ENCODE data around the gene TRIP11. TPM values are rescaled to one million over a fixed set of nuclear protein-coding genes. Genes with fewer than 3 reads are reported as not detected.
"Not testable (repeated sequence)": the region's sequence is repeated elsewhere in the genome, so short reads cannot be mapped to it uniquely, and the experiment has no call there.

Gene TRIP11
- total and polyA plus RNA-seq, 4 donors: 4.3 to 28.4 (median 16.6) TPM

GRCh38 chr14:92049781-92050180 lies 9.9 kb upstream of the TRIP11 start:
- TF ChIP-seq ATF3 (IDR thresholded peaks at IDR 0.05): no peak
- TF ChIP-seq REST (IDR thresholded peaks at IDR 0.05): no peak
- no peak for TF ChIP-seq MAX (IDR thresholded peaks at IDR 0.05)
- TF ChIP-seq NR2F2 (IDR thresholded peaks at IDR 0.05): no peak
- TF ChIP-seq JUND (IDR thresholded peaks at IDR 0.05): no peak
- no peak for TF ChIP-seq FOXA2 (IDR thresholded peaks at IDR 0.05)
- no peak for TF ChIP-seq FOXA1 (IDR thresholded peaks at IDR 0.05)
- TF ChIP-seq HNF4A (conservative IDR thresholded peaks at IDR 0.05): no peak
- TF ChIP-seq CTCF (IDR thresholded peaks at IDR 0.05; ENCODE audit: low read depth, low read length, missing input control): no peak
- no peak for TF ChIP-seq EGR1 (IDR thresholded peaks at IDR 0.05; ENCODE audit: low read depth in 2 of 2)
- no peak for TF ChIP-seq RAD21 (IDR thresholded peaks at IDR 0.05)
- TF ChIP-seq SP1 (IDR thresholded peaks at IDR 0.05): no peak
- TF ChIP-seq RXRA (IDR thresholded peaks at IDR 0.05): no peak
- DNase-seq (ENCODE audit: low spot score): no peak
- H3K9me3 ChIP-seq (ENCODE audit: control insufficient read depth in 4 of 4, low read length in 3 of 4): no peaks in the 10 kb centered on the region
- H3K27me3 ChIP-seq (ENCODE audit: control insufficient read depth in 4 of 4, insufficient read depth in 4 of 4, low read length in 3 of 4): no peaks in the 10 kb centered on the region
- 89% methylated on average over 3 of the region's 3 CpGs for WGBS
- peaks cover 0 to 2% (median 0%) of the 10 kb centered on the region in 4 donors for H3K36me3 ChIP-seq (ENCODE audit: control insufficient read depth in 4 of 4, insufficient read depth in 3 of 4, low read depth in 1 of 4, low read length in 3 of 4)
- no peak overlapping the region for H3K27ac ChIP-seq (ENCODE audit: low read depth in 1 of 2, low read length in 2 of 2)
- no peak overlapping the region for H3K9ac ChIP-seq (ENCODE audit: low read depth in 1 of 2, low read length in 2 of 2)
- H3K4me1 ChIP-seq (ENCODE audit: control insufficient read depth in 4 of 4, insufficient read depth in 4 of 4, low read length in 3 of 4): no peaks in the 10 kb centered on the region
- no peak overlapping the region for H3K4me3 ChIP-seq (ENCODE audit: low read depth in 1 of 3, low read length in 3 of 3)

- not testable (repeated sequence) for H3K36me3 ChIP-seq (ENCODE audit: control insufficient read depth in 4 of 4, insufficient read depth in 3 of 4, low read depth in 1 of 4, low read length in 3 of 4); H3K4me3 ChIP-seq (ENCODE audit: low read depth in 1 of 3, low read length in 3 of 3); DNase-seq (ENCODE audit: low spot score); H3K27ac ChIP-seq (ENCODE audit: low read depth in 1 of 2, low read length in 2 of 2); H3K9ac ChIP-seq (ENCODE audit: low read depth in 1 of 2, low read length in 2 of 2); H3K4me1 ChIP-seq (ENCODE audit: control insufficient read depth in 4 of 4, insufficient read depth in 4 of 4, low read length in 3 of 4); H3K9me3 ChIP-seq (ENCODE audit: control insufficient read depth in 4 of 4, low read length in 3 of 4); H3K27me3 ChIP-seq (ENCODE audit: control insufficient read depth in 4 of 4, insufficient read depth in 4 of 4, low read length in 3 of 4)
- WGBS: 96% methylated on average over 12 of the region's 12 CpGs
Observed at GRCh38 chr14:92049221-92049620, 9.4 kb upstream of the TRIP11 start.

- H3K9me3 ChIP-seq (ENCODE audit: control insufficient read depth in 4 of 4, low read length in 3 of 4); H3K27ac ChIP-seq (ENCODE audit: low read depth in 1 of 2, low read length in 2 of 2); H3K9ac ChIP-seq (ENCODE audit: low read depth in 1 of 2, low read length in 2 of 2); H3K4me3 ChIP-seq (ENCODE audit: low read depth in 1 of 3, low read length in 3 of 3); H3K27me3 ChIP-seq (ENCODE audit: control insufficient read depth in 4 of 4, insufficient read depth in 4 of 4, low read length in 3 of 4); DNase-seq (ENCODE audit: low spot score); H3K36me3 ChIP-seq (ENCODE audit: control insufficient read depth in 4 of 4, insufficient read depth in 3 of 4, low read depth in 1 of 4, low read length in 3 of 4); H3K4me1 ChIP-seq (ENCODE audit: control insufficient read depth in 4 of 4, insufficient read depth in 4 of 4, low read length in 3 of 4): not testable (repeated sequence)
- 92% methylated on average over 7 of the region's 7 CpGs for WGBS
Observed at GRCh38 chr14:92045904-92046303, 6.0 kb upstream of the TRIP11 start.

GRCh38 chr14:92041766-92042165 lies 1.9 kb upstream of the TRIP11 start:
- not testable (repeated sequence) for H3K27me3 ChIP-seq (ENCODE audit: control insufficient read depth in 4 of 4, insufficient read depth in 4 of 4, low read length in 3 of 4); H3K36me3 ChIP-seq (ENCODE audit: control insufficient read depth in 4 of 4, insufficient read depth in 3 of 4, low read depth in 1 of 4, low read length in 3 of 4); H3K4me3 ChIP-seq (ENCODE audit: low read depth in 1 of 3, low read length in 3 of 3); DNase-seq (ENCODE audit: low spot score); H3K9ac ChIP-seq (ENCODE audit: low read depth in 1 of 2, low read length in 2 of 2); H3K9me3 ChIP-seq (ENCODE audit: control insufficient read depth in 4 of 4, low read length in 3 of 4); H3K27ac ChIP-seq (ENCODE audit: low read depth in 1 of 2, low read length in 2 of 2)
- 80% methylated on average over 2 of the region's 2 CpGs for WGBS
- H3K4me1 ChIP-seq (ENCODE audit: control insufficient read depth in 4 of 4, insufficient read depth in 4 of 4, low read length in 3 of 4): peaks cover 3 to 34% (median 25%) of the 10 kb centered on the region in 4 donors

All from liver (tissue), 9 donors.